Upper lobe of left lung (tissue), 4 donors: ENCODE measurements around the gene TCL1A.

Source experiments
- EP300 ChIP-seq, 4 donors: sonication (generic); formaldehyde crosslinking; IDR thresholded peaks; one replicate each; pipeline ENCODE4 v1.5.1; 2017; ENCODE audit warnings: antibody characterized with exemption in 4 of 4, control low read depth in 2 of 4
- POLR2A ChIP-seq, 4 donors: fragments of 450-650 bp; IDR thresholded peaks; one replicate each; pipeline ENCODE4 v1.5.1; 2016 to 2017; ENCODE audit warnings: antibody characterized with exemption in 4 of 4, mild to moderate bottlenecking in 2 of 4
- POLR2AphosphoS5 ChIP-seq, 2 donors: sonication (generic); formaldehyde crosslinking; IDR thresholded peaks; one replicate each; pipeline ENCODE4 v1.5.1; 2017; ENCODE audit warnings: antibody characterized with exemption in 2 of 2
- TF ChIP-seq, protein P1 (sequence below), 6 experiments: fragments of 450-650 bp in 4 of 6; fragments of 200-600 bp in 2 of 6; sonication (generic) in 2 of 6; IDR thresholded peaks; one replicate each; pipeline ENCODE4 v1.5.1; 2016 to 2019; ENCODE audit warnings: antibody characterized with exemption in 6 of 6

GRCh38 chr14:95712398-95712797 lies 1.5 kb downstream of the TCL1A start:
- TF ChIP-seq, protein P1, sequence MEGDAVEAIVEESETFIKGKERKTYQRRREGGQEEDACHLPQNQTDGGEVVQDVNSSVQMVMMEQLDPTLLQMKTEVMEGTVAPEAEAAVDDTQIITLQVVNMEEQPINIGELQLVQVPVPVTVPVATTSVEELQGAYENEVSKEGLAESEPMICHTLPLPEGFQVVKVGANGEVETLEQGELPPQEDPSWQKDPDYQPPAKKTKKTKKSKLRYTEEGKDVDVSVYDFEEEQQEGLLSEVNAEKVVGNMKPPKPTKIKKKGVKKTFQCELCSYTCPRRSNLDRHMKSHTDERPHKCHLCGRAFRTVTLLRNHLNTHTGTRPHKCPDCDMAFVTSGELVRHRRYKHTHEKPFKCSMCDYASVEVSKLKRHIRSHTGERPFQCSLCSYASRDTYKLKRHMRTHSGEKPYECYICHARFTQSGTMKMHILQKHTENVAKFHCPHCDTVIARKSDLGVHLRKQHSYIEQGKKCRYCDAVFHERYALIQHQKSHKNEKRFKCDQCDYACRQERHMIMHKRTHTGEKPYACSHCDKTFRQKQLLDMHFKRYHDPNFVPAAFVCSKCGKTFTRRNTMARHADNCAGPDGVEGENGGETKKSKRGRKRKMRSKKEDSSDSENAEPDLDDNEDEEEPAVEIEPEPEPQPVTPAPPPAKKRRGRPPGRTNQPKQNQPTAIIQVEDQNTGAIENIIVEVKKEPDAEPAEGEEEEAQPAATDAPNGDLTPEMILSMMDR (IDR thresholded peaks at IDR 0.05) = no peak
- TF ChIP-seq POLR2AphosphoS5 (IDR thresholded peaks at IDR 0.05) (no peak), POLR2A (IDR thresholded peaks at IDR 0.05) (no peak), EP300 (IDR thresholded peaks at IDR 0.05) (no peak)
